ENCODE data around the gene FAM184B. TPM values are rescaled to one million over a fixed set of nuclear protein-coding genes. Genes with fewer than 3 reads are reported as not detected.

FAM184B gene
- total RNA-seq, 1 donor from 2014 or later, result not detected

- H3K9me3 ChIP-seq, result peaks cover 0 to 5% of the 10 kb centered on the region in 2 donors
- intact Hi-C loops (cut with DNase I), result no loop called here
- no peak overlapping the region for H3K4me3 ChIP-seq
- DNase-seq (ENCODE audit: low spot score in 2 of 2), result no peak
- no peaks in the 10 kb centered on the region for H3K27me3 ChIP-seq
- H3K36me3 ChIP-seq, result no peaks in the 10 kb centered on the region
- no peak for TF ChIP-seq CTCF (IDR thresholded peaks at IDR 0.05)
- H3K4me1 ChIP-seq, result no peaks in the 10 kb centered on the region
- H3K27ac ChIP-seq, result no peak overlapping the region
These were observed 17.5 kb downstream of the FAM184B start for GRCh38 chr4:17763931-17764330.

- no peak overlapping the region for H3K4me3 ChIP-seq
- no peaks in the 10 kb centered on the region for H3K4me1 ChIP-seq
- no peak overlapping the region for H3K27ac ChIP-seq
- no peaks in the 10 kb centered on the region for H3K36me3 ChIP-seq
- intact Hi-C loops (cut with DNase I), result no loop called here
- no peaks in the 10 kb centered on the region for H3K27me3 ChIP-seq
- peaks cover 0 to 5% of the 10 kb centered on the region in 2 donors for H3K9me3 ChIP-seq
- TF ChIP-seq CTCF (IDR thresholded peaks at IDR 0.05), result no peak
- DNase-seq (ENCODE audit: low spot score in 2 of 2), result no peak
These were observed 18.0 kb downstream of the FAM184B start for GRCh38 chr4:17763416-17763815.

GRCh38 chr4:17762726-17763125, 18.7 kb downstream of the FAM184B start:
- peaks cover 0 to 5% of the 10 kb centered on the region in 2 donors for H3K9me3 ChIP-seq
- H3K4me1 ChIP-seq, result no peaks in the 10 kb centered on the region
- H3K27me3 ChIP-seq, result no peaks in the 10 kb centered on the region
- intact Hi-C loops (cut with DNase I), result no loop called here
- no peak overlapping the region for H3K27ac ChIP-seq
- no peak for DNase-seq (ENCODE audit: low spot score in 2 of 2)
- no peak for TF ChIP-seq CTCF (IDR thresholded peaks at IDR 0.05)
- H3K4me3 ChIP-seq, result no peak overlapping the region
- no peaks in the 10 kb centered on the region for H3K36me3 ChIP-seq

- no peak for TF ChIP-seq CTCF (IDR thresholded peaks at IDR 0.05)
- Histone ChIP-seq H3K4me3 (no peak overlapping the region), H3K27ac (no peak overlapping the region), H3K4me1 (no peaks in the 10 kb centered on the region), H3K27me3 (no peaks in the 10 kb centered on the region), H3K9me3 (no peaks in the 10 kb centered on the region), H3K36me3 (no peaks in the 10 kb centered on the region)
- intact Hi-C loops (cut with DNase I), result no loop called here
- DNase-seq (ENCODE audit: low spot score in 2 of 2), result no peak
These were observed 20.4 kb downstream of the FAM184B start for GRCh38 chr4:17761062-17761461.

GRCh38 chr4:17760626-17761025, 20.8 kb downstream of the FAM184B start:
- no peak overlapping the region for H3K4me3 ChIP-seq
- no peaks in the 10 kb centered on the region for H3K9me3 ChIP-seq
- H3K27me3 ChIP-seq, result no peaks in the 10 kb centered on the region
- DNase-seq (ENCODE audit: low spot score in 2 of 2), result no peak
- no peaks in the 10 kb centered on the region for H3K36me3 ChIP-seq
- no peak for TF ChIP-seq CTCF (IDR thresholded peaks at IDR 0.05)
- H3K4me1 ChIP-seq, result no peaks in the 10 kb centered on the region
- no peak overlapping the region for H3K27ac ChIP-seq
- intact Hi-C loops (cut with DNase I), result no loop called here

GRCh38 chr4:17758485-17758884, 22.9 kb downstream of the FAM184B start:
- H3K4me3 ChIP-seq, result no peak overlapping the region
- H3K27me3 ChIP-seq, result no peaks in the 10 kb centered on the region
- intact Hi-C loops (cut with DNase I), result no loop called here
- no peaks in the 10 kb centered on the region for H3K36me3 ChIP-seq
- H3K4me1 ChIP-seq, result no peaks in the 10 kb centered on the region
- DNase-seq (ENCODE audit: low spot score in 2 of 2), result no peak
- TF ChIP-seq CTCF (IDR thresholded peaks at IDR 0.05), result no peak
- H3K27ac ChIP-seq, result no peak overlapping the region
- no peaks in the 10 kb centered on the region for H3K9me3 ChIP-seq

Measured in ascending aorta (tissue), 2 donors.